ENCODE data around the gene KCNIP1.

Gene KCNIP1

GRCh38 chr5:170603578-170604565 lies 100.1 kb downstream of the KCNIP1 start:
- DNase-seq, result no peak

GRCh38 chr5:170606941-170607340 lies 103.1 kb downstream of the KCNIP1 start:
- no peak for DNase-seq

- no peak for DNase-seq
Observed at GRCh38 chr5:170611449-170612090, 107.8 kb downstream of the KCNIP1 start.

GRCh38 chr5:170612256-170612678 lies 108.4 kb downstream of the KCNIP1 start:
- DNase-seq, result no peak

GRCh38 chr5:170614065-170614490 lies 110.3 kb downstream of the KCNIP1 start:
- DNase-seq, result no peak

GRCh38 chr5:170614720-170615119 lies 110.9 kb downstream of the KCNIP1 start:
- DNase-seq, result no peak

- DNase-seq, result no peak
Observed at GRCh38 chr5:170617533-170618490, 114.0 kb downstream of the KCNIP1 start.

- DNase-seq, result no peak
Observed at GRCh38 chr5:170619869-170620268, 116.0 kb downstream of the KCNIP1 start.

- no peak for DNase-seq
Observed at GRCh38 chr5:170622933-170623332, 119.1 kb downstream of the KCNIP1 start.

GRCh38 chr5:170623576-170624181 lies 119.9 kb downstream of the KCNIP1 start:
- no peak for DNase-seq

- no peak for DNase-seq
Observed at GRCh38 chr5:170625221-170626165, 121.7 kb downstream of the KCNIP1 start.

GRCh38 chr5:170626507-170627150 lies 122.8 kb downstream of the KCNIP1 start:
- no peak for DNase-seq

- no peak for DNase-seq
Observed at GRCh38 chr5:170627271-170627670, 123.5 kb downstream of the KCNIP1 start.

- DNase-seq, result no peak
Observed at GRCh38 chr5:170628028-170628427, 124.2 kb downstream of the KCNIP1 start.

GRCh38 chr5:170628691-170629565 lies 125.1 kb downstream of the KCNIP1 start:
- no peak for DNase-seq

- DNase-seq, result no peak
Observed at GRCh38 chr5:170629566-170630175, 125.9 kb downstream of the KCNIP1 start.

- DNase-seq, result no peak
Observed at GRCh38 chr5:170630226-170630625, 126.4 kb downstream of the KCNIP1 start.

- no peak for DNase-seq
Observed at GRCh38 chr5:170630711-170631141, 126.9 kb downstream of the KCNIP1 start.
